ENCODE results near the gene ZNFX1. TPM values are rescaled to one million over a fixed set of nuclear protein-coding genes. Genes with fewer than 3 reads are reported as not detected.

The ZNFX1 gene
- total and polyA plus RNA-seq, 12 donors: 10.7 to 39.6 (median 27.0) TPM

- Histone ChIP-seq H3K4me1 (replicated peaks in 1 of 2) (peaks cover 25 to 58% of the 10 kb centered on the region in 2 donors), H3K36me3 (replicated peaks in 1 of 2) (peaks cover 0 to 53% of the 10 kb centered on the region in 2 donors), H3K27ac (peak overlapping the region; percentile 37 to 98 (median 85))
Observed at GRCh38 chr20:49276161-49276960, 1.5 kb downstream of the ZNFX1 start.

GRCh38 chr20:49275636-49276035 is 2.2 kb downstream of the ZNFX1 start:
- peaks cover 0 to 53% of the 10 kb centered on the region in 2 donors for H3K36me3 ChIP-seq (replicated peaks in 1 of 2)
- no peaks in the 10 kb centered on the region for H3K27me3 ChIP-seq
- H3K4me3 ChIP-seq: peak overlapping the region in 1 of 4 donors; percentile 79
- TF ChIP-seq CTCF (IDR thresholded peaks at IDR 0.05): no peak
- TF ChIP-seq POLR2A (IDR thresholded peaks at IDR 0.05): no peak
- peaks cover 25 to 51% of the 10 kb centered on the region in 2 donors for H3K4me1 ChIP-seq (replicated peaks in 1 of 2)
- no peak for DNase-seq
- H3K9me3 ChIP-seq (replicated peaks in 1 of 3): peaks cover 0 to 3% (median 0%) of the 10 kb centered on the region in 3 donors
- peak overlapping the region in 2 of 5 donors; percentile 59 to 98 for H3K27ac ChIP-seq
- 29 to 44% (median 36%) methylated on average over 2 of the region's 2 CpGs for WGBS, 4 donors
- intact Hi-C loops (cut with DNase I): no loop called here

More at GRCh38 chr20:49276161-49276960, 1.5 kb downstream of the ZNFX1 start:
- Histone ChIP-seq H3K27me3 (no peaks in the 10 kb centered on the region), H3K9me3 (replicated peaks in 1 of 3) (peaks cover 0 to 11% (median 0%) of the 10 kb centered on the region in 3 donors), H3K4me3 (peak overlapping the region; percentile 65 to 89 (median 78))
- TF ChIP-seq CTCF (IDR thresholded peaks at IDR 0.05) (no peak), POLR2A (IDR thresholded peaks at IDR 0.05) (no peak)
- intact Hi-C loops (cut with DNase I): no loop called here
- peak in 4 of 7 donors; percentile 32 to 49 (median 40) for DNase-seq
- WGBS, 4 donors: 11 to 13% (median 11%) methylated on average over 3 of the region's 3 CpGs

GRCh38 chr20:49275216-49275615 is 2.6 kb downstream of the ZNFX1 start:
- TF ChIP-seq CTCF (IDR thresholded peaks at IDR 0.05) (no peak), POLR2A (IDR thresholded peaks at IDR 0.05) (no peak)
- H3K9me3 ChIP-seq (replicated peaks in 1 of 3): no peaks in the 10 kb centered on the region
- H3K4me3 ChIP-seq: no peak overlapping the region
- DNase-seq: no peak
- WGBS, 4 donors: 89 to 100% (median 94%) methylated on average over 3 to 4 of the region's 4 CpGs
- H3K4me1 ChIP-seq (replicated peaks in 1 of 2): peaks cover 25 to 51% of the 10 kb centered on the region in 2 donors
- intact Hi-C loops (cut with DNase I): no loop called here
- no peaks in the 10 kb centered on the region for H3K27me3 ChIP-seq
- no peak overlapping the region for H3K27ac ChIP-seq
- H3K36me3 ChIP-seq (replicated peaks in 1 of 2): peaks cover 0 to 53% of the 10 kb centered on the region in 2 donors

DNA sequence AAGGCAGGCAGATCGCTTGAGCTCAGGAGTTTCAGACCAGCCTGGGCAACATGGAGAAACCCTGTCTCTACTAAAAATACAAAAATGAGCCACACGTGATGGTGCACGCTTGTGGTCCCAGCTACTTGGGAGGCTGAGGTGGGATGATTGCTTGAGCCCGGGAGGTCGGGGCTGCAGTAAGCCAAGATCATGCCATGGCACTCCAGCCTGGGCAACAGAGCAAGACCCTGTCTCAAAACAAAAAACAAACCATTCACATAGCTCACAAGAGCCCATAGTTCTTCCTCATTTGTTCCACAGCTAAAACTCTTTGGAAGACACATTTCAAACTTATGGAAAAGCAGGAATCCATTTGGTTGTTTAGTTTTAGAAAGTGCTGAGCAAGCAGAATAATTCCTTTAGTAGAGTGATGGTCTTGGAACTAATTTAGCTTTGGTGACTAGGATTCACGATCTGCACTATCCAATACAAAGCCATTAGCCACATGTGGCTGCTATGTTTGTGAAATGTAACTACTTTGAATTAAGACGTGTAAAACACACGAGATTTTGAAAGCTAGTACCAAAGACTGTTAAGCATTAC is 4.1 kb downstream of the ZNFX1 start:
- TF ChIP-seq POLR2A (IDR thresholded peaks at IDR 0.05) (no peak), CTCF (IDR thresholded peaks at IDR 0.05) (no peak)
- Histone ChIP-seq H3K27ac (no peak overlapping the region), H3K36me3 (replicated peaks in 1 of 2) (peaks cover 0 to 57% of the 10 kb centered on the region in 2 donors), H3K4me1 (replicated peaks in 1 of 2) (peaks cover 17 to 53% of the 10 kb centered on the region in 2 donors), H3K4me3 (no peak overlapping the region), H3K27me3 (no peaks in the 10 kb centered on the region), H3K9me3 (replicated peaks in 1 of 3) (no peaks in the 10 kb centered on the region)
- intact Hi-C loops (cut with DNase I): no loop called here
- WGBS, 4 donors: 89 to 94% (median 90%) methylated on average over 8 of the region's 8 CpGs
- no peak for DNase-seq
